GM19035 (cell line): ENCODE data around the gene SYNE2.
A peak's percentile ranks its signal among the peaks of the same experiment; 100 is the strongest.
"Not testable (repeated sequence)": the region's sequence is repeated elsewhere in the genome, so short reads cannot be mapped to it uniquely, and the experiment has no call there.

ENCODE experiments used
- ATAC-seq: cut with Tn5 transposase; IDR thresholded peaks from one replicate; pipeline ENCODE4 v1.9.1; 2021; ENCODE audit not compliant: unreplicated experiment

SYNE2 gene

GRCh38 chr14:64190974-64191502 is 338.2 kb downstream of the SYNE2 start:
- no peak for ATAC-seq

GRCh38 chr14:64191756-64192155 is 339.0 kb downstream of the SYNE2 start:
- no peak for ATAC-seq

GRCh38 chr14:64193821-64194220 is 341.0 kb downstream of the SYNE2 start:
- no peak for ATAC-seq

- ATAC-seq = no peak
These were observed 341.6 kb downstream of the SYNE2 start for GRCh38 chr14:64194404-64194803.

GRCh38 chr14:64195199-64195598 is 342.4 kb downstream of the SYNE2 start:
- no peak for ATAC-seq

GRCh38 chr14:64196056-64196455 is 343.3 kb downstream of the SYNE2 start:
- ATAC-seq = no peak

- ATAC-seq = peak; percentile 52
These were observed 344.1 kb downstream of the SYNE2 start for GRCh38 chr14:64196814-64197411.

GRCh38 chr14:64197996-64198395 is 345.2 kb downstream of the SYNE2 start:
- no peak for ATAC-seq

GRCh38 chr14:64198486-64198885 is 345.7 kb downstream of the SYNE2 start:
- ATAC-seq = no peak

GRCh38 chr14:64200170-64200569 is 347.4 kb downstream of the SYNE2 start:
- ATAC-seq = no peak

- no peak for ATAC-seq
These were observed 348.5 kb downstream of the SYNE2 start for GRCh38 chr14:64201296-64201695.

GRCh38 chr14:64201921-64202545 is 349.2 kb downstream of the SYNE2 start:
- no peak for ATAC-seq

- ATAC-seq = no peak
These were observed 349.9 kb downstream of the SYNE2 start for GRCh38 chr14:64202716-64203115.

- no peak for ATAC-seq
These were observed 350.7 kb downstream of the SYNE2 start for GRCh38 chr14:64203366-64204006.

GRCh38 chr14:64208261-64208660 is 355.5 kb downstream of the SYNE2 start:
- ATAC-seq = no peak

- ATAC-seq = no peak
These were observed 356.2 kb downstream of the SYNE2 start for GRCh38 chr14:64208981-64209380.

- no peak for ATAC-seq
These were observed 356.8 kb downstream of the SYNE2 start for GRCh38 chr14:64209444-64210131.

- ATAC-seq = no peak
These were observed 357.4 kb downstream of the SYNE2 start for GRCh38 chr14:64210216-64210615.

- ATAC-seq = not testable (repeated sequence)
These were observed 358.1 kb downstream of the SYNE2 start for GRCh38 chr14:64210912-64211311.

- no peak for ATAC-seq
These were observed 359.9 kb downstream of the SYNE2 start for GRCh38 chr14:64212666-64213065.

GRCh38 chr14:64213086-64213485 is 360.3 kb downstream of the SYNE2 start:
- ATAC-seq = no peak
